ENCODE measurements around the gene LMBRD1.

Gene LMBRD1

DNA sequence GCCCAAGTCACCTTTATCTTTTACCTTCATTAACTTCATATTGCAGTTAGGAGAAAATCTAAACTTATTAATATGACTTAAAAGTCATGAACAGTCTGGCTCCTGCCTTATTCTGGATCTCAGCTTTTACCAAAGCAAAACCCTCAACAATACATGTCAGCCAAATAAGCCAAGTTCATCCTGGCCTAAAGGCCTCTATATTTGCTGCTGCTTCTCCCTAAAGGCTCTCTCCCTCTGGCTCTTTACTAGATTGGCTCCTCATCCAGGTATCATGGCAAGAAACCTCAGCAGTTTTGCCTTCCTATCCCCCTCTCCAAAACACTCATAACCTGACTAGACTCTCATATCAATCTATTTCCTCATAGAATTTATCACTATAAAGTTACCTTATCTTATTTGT lies 11.1 kb downstream of the LMBRD1 start:
- no peak overlapping the region for H3K4me2 ChIP-seq (ENCODE audit: low read length)
- TF ChIP-seq, protein P1, sequence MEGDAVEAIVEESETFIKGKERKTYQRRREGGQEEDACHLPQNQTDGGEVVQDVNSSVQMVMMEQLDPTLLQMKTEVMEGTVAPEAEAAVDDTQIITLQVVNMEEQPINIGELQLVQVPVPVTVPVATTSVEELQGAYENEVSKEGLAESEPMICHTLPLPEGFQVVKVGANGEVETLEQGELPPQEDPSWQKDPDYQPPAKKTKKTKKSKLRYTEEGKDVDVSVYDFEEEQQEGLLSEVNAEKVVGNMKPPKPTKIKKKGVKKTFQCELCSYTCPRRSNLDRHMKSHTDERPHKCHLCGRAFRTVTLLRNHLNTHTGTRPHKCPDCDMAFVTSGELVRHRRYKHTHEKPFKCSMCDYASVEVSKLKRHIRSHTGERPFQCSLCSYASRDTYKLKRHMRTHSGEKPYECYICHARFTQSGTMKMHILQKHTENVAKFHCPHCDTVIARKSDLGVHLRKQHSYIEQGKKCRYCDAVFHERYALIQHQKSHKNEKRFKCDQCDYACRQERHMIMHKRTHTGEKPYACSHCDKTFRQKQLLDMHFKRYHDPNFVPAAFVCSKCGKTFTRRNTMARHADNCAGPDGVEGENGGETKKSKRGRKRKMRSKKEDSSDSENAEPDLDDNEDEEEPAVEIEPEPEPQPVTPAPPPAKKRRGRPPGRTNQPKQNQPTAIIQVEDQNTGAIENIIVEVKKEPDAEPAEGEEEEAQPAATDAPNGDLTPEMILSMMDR (IDR thresholded peaks at IDR 0.05) = no peak
- H3K27ac ChIP-seq = no peak overlapping the region
- H3K4me1 ChIP-seq = peaks cover 8% of the 10 kb centered on the region
- H2AFZ ChIP-seq = no peak overlapping the region
- peaks cover 21% of the 10 kb centered on the region for H3K79me2 ChIP-seq
- no peaks in the 10 kb centered on the region for H3K27me3 ChIP-seq (ENCODE audit: control insufficient read depth, insufficient read depth, low read length)
- H3K9ac ChIP-seq = no peak overlapping the region
- no peaks in the 10 kb centered on the region for H3K9me3 ChIP-seq (ENCODE audit: control insufficient read depth, low read length)
- H3K4me3 ChIP-seq (ENCODE audit: low read depth, low read length) = no peak overlapping the region
- no peaks in the 10 kb centered on the region for H3K36me3 ChIP-seq (ENCODE audit: control insufficient read depth, insufficient read depth, low read length)

DNA sequence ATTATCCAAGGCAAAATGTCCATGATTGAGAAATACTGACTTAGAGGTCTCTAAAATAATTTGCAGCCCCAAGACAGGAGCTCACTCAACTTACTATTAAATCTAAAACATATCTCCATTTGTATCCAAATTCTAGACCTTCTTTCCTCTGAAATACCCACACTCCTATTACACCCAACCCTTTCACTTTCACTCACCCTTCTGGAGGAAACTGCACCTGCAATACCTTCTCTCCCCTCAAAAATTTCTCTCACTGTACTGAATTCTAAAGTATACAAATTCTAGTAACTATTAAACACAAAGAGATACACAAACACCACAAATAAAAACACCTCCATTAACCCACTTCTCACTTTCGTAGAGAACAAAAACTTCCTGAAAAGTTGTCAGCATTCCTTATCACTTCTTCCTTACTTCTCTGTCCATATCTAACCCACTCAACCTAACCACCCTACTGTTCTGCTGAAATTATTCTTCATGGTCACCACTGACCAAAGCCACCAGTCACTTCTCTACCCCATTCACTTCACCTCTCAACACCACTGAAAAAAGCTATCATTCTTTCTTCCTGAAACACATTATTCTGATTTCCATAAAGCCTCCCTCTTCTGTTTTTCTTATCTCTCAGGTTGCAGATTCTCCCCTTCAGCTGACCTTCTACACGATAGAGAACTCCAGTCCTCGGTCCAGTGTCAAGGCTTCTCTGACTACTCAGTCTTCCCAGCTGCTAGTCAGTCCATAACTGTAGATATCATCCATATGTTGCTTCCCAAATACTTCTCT lies 12.0 kb downstream of the LMBRD1 start:
- peaks cover 26% of the 10 kb centered on the region for H3K79me2 ChIP-seq
- no peak overlapping the region for H3K9ac ChIP-seq
- TF ChIP-seq, protein P1 (IDR thresholded peaks at IDR 0.05) = no peak
- no peak overlapping the region for H3K4me2 ChIP-seq (ENCODE audit: low read length)
- peaks cover 8% of the 10 kb centered on the region for H3K4me1 ChIP-seq
- H2AFZ ChIP-seq = no peak overlapping the region
- no peak overlapping the region for H3K27ac ChIP-seq
- H3K9me3 ChIP-seq (ENCODE audit: control insufficient read depth, low read length) = no peaks in the 10 kb centered on the region
- H3K4me3 ChIP-seq (ENCODE audit: low read depth, low read length) = no peak overlapping the region
- H3K27me3 ChIP-seq (ENCODE audit: control insufficient read depth, insufficient read depth, low read length) = no peaks in the 10 kb centered on the region
- H3K36me3 ChIP-seq (ENCODE audit: control insufficient read depth, insufficient read depth, low read length) = no peaks in the 10 kb centered on the region

DNA sequence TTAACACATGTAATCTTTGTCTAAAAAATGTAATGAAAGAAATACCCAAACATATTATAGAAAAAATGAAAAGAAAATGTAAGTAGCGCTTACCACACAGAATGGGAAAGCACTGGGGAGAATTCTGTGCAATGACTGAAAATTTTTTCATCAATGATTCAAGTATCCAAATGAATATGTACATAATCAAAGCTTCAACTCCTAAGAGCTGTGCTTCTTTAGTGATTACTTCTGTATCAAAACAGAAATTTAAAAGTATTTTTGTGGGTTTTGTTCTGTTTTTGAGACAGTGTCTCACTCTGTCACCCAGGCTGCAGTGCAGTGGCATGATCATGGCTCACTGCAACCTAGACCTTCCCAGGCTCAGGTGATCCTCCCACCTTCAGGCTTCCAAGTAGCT lies 13.7 kb downstream of the LMBRD1 start:
- Histone ChIP-seq H3K79me2 (peaks cover 22% of the 10 kb centered on the region), H3K27me3 (ENCODE audit: control insufficient read depth, insufficient read depth, low read length) (no peaks in the 10 kb centered on the region), H3K4me2 (ENCODE audit: low read length) (no peak overlapping the region), H3K4me3 (ENCODE audit: low read depth, low read length) (no peak overlapping the region), H3K27ac (no peak overlapping the region), H2AFZ (no peak overlapping the region), H3K36me3 (ENCODE audit: control insufficient read depth, insufficient read depth, low read length) (no peaks in the 10 kb centered on the region), H3K4me1 (peaks cover 8% of the 10 kb centered on the region), H3K9ac (no peak overlapping the region), H3K9me3 (ENCODE audit: control insufficient read depth, low read length) (no peaks in the 10 kb centered on the region)
- TF ChIP-seq, protein P1 (IDR thresholded peaks at IDR 0.05) = no peak

DNA sequence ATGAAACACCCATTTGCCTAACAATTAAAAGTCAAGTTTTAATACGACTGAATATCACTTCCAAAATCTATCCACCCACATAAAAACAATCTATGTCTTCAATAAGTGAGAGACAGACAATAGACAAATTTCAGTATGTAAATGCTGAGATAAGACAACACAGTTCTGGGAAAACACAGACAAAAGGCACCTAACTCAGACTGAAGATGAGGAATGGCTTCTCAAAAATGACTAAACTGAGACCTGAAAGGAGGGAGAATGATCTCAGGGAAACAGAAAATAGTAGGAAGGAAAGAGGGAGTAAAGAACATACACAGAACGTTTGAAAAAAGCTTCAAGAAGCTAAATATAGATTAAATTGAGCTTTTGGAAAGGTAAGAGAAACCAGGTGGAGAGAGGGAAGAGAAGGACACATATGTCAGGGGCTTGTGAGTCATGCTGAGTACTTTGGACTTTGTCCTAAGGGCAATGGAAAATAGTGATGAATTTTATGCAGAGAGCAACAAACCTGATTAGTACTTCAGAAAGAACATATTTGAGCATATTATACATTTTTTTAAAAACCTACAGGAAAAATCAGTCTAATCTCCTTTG lies 16.1 kb downstream of the LMBRD1 start:
- H3K27me3 ChIP-seq (ENCODE audit: control insufficient read depth, insufficient read depth, low read length) = no peaks in the 10 kb centered on the region
- H3K4me1 ChIP-seq = peaks cover 8% of the 10 kb centered on the region
- H3K79me2 ChIP-seq = peaks cover 24% of the 10 kb centered on the region
- no peak overlapping the region for H3K9ac ChIP-seq
- H3K4me3 ChIP-seq (ENCODE audit: low read depth, low read length) = no peak overlapping the region
- TF ChIP-seq, protein P1 (IDR thresholded peaks at IDR 0.05) = no peak
- no peaks in the 10 kb centered on the region for H3K36me3 ChIP-seq (ENCODE audit: control insufficient read depth, insufficient read depth, low read length)
- no peak overlapping the region for H2AFZ ChIP-seq
- no peak overlapping the region for H3K27ac ChIP-seq
- H3K9me3 ChIP-seq (ENCODE audit: control insufficient read depth, low read length) = no peaks in the 10 kb centered on the region
- no peak overlapping the region for H3K4me2 ChIP-seq (ENCODE audit: low read length)

Data from parathyroid adenoma (tissue), 2 donors.